Common myeloid progenitor, CD34-positive (primary cell): ENCODE measurements around the gene DCAF17.

ENCODE experiments used
- CTCF ChIA-PET: fragments of 350-600 bp; sonication (Branson Sonifier 250); formaldehyde crosslinking; loops from one replicate; lab custom pipeline; 2021; ENCODE audit warnings: antibody characterized with exemption; lab: Charles Lee
- POLR2A ChIA-PET: fragments of 350-600 bp; sonication (Branson Sonifier 250); formaldehyde crosslinking; loops from one replicate; lab custom pipeline; 2021; ENCODE audit warnings: antibody characterized with exemption; lab: Charles Lee
- DNase-seq, 3 donors: peaks; one replicate each; pipeline versions ENCODE4 v3.0.0 to v3.0.0-alpha.2; 2013
- H3K27ac ChIP-seq, 2 experiments: 1 replicate in 1 of 2; 2 replicates in 1 of 2; pipeline ENCODE4 v1.7.0; 2013; ENCODE audit warnings: inconsistent platforms in 2 of 2, low read length in 2 of 2, mild to moderate bottlenecking in 2 of 2, low read depth in 1 of 2, moderate library complexity in 1 of 2; ENCODE audit not compliant: severe bottlenecking in 2 of 2, insufficient read depth in 1 of 2, poor library complexity in 1 of 2
- H3K27me3 ChIP-seq, 5 experiments: replicated peaks in 2 of 5; 1 replicate in 3 of 5; 2 replicates in 2 of 5; pipeline versions ENCODE4 v1.6.1 to v1.7.0; 2013; ENCODE audit warnings: low read length in 4 of 5, mild to moderate bottlenecking in 2 of 5, moderate library complexity in 2 of 5, inconsistent platforms in 1 of 5; ENCODE audit not compliant: insufficient read depth in 5 of 5, control insufficient read depth in 4 of 5
- H3K36me3 ChIP-seq, 4 experiments: 1 replicate in 2 of 4; 2 replicates in 2 of 4; pipeline versions ENCODE4 v1.6.1 to v1.7.0; 2013; ENCODE audit warnings: low read length in 3 of 4, control low read depth in 1 of 4, mild to moderate bottlenecking in 1 of 4; ENCODE audit not compliant: control insufficient read depth in 4 of 4, insufficient read depth in 4 of 4
- H3K4me1 ChIP-seq, 4 experiments: 1 replicate in 3 of 4; 2 replicates in 1 of 4; pipeline versions ENCODE4 v1.6.1 to v1.7.1; 2013; ENCODE audit warnings: low read length in 3 of 4, mild to moderate bottlenecking in 3 of 4, control low read depth in 1 of 4, inconsistent platforms in 1 of 4, moderate library complexity in 1 of 4; ENCODE audit not compliant: control insufficient read depth in 4 of 4, insufficient read depth in 4 of 4; ENCODE audit errors: control extremely low read depth in 1 of 4
- H3K4me3 ChIP-seq, 7 experiments: 1 replicate in 4 of 7; 2 replicates in 3 of 7; pipeline versions ENCODE4 v1.5.1 to v1.7.0; 2013; ENCODE audit warnings: mild to moderate bottlenecking in 7 of 7, low read length in 6 of 7, moderate library complexity in 6 of 7, inconsistent platforms in 2 of 7, low read depth in 2 of 7, control low read depth in 1 of 7; ENCODE audit not compliant: insufficient read depth in 4 of 7, control insufficient read depth in 1 of 7; ENCODE audit errors: extremely low read depth in 1 of 7
- H3K9me3 ChIP-seq, 5 experiments: 1 replicate in 4 of 5; 2 replicates in 1 of 5; pipeline versions ENCODE4 v1.6.1 to v1.7.1; 2013; ENCODE audit warnings: low read length in 4 of 5, mild to moderate bottlenecking in 2 of 5, inconsistent platforms in 1 of 5, low read depth in 1 of 5, moderate library complexity in 1 of 5; ENCODE audit not compliant: control insufficient read depth in 4 of 5, insufficient read depth in 2 of 5; ENCODE audit errors: control extremely low read depth in 1 of 5
- WGBS: methylation state at CpG from one replicate; pipeline ENCODE4 v1.1.5; 2013; ENCODE audit not compliant: insufficient coverage; 5-methylcytosine and 5-hydroxymethylcytosine counted together

Gene DCAF17

GRCh38 chr2:171402906-171403580, 31.0 kb upstream of the DCAF17 start:
- 100% methylated on average over 1 of the region's 4 CpGs for WGBS
- CTCF ChIA-PET, result no interaction called here
- Histone ChIP-seq H3K4me3 (no peak overlapping the region), H3K4me1 (peaks cover 3 to 25% (median 20%) of the 10 kb centered on the region in 4 experiments), H3K27me3 (no peaks in the 10 kb centered on the region), H3K27ac (no peak overlapping the region), H3K9me3 (peaks cover 0 to 21% (median 4%) of the 10 kb centered on the region in 5 experiments), H3K36me3 (peaks cover 0 to 5% (median 0%) of the 10 kb centered on the region in 4 experiments)
- POLR2A ChIA-PET, result no interaction called here
- DNase-seq, result no peak

- Histone ChIP-seq H3K9me3 (peaks cover 0 to 18% (median 4%) of the 10 kb centered on the region in 5 experiments), H3K4me1 (peaks cover 3 to 30% (median 18%) of the 10 kb centered on the region in 4 experiments), H3K27me3 (no peaks in the 10 kb centered on the region), H3K36me3 (peaks cover 0 to 5% (median 0%) of the 10 kb centered on the region in 4 experiments), H3K4me3 (no peak overlapping the region), H3K27ac (no peak overlapping the region)
- ChIA-PET CTCF (no interaction called here), POLR2A (no interaction called here)
- 91% methylated on average over 5 of the region's 5 CpGs for WGBS
- no peak for DNase-seq
Measured at GRCh38 chr2:171404261-171404660, 29.8 kb upstream of the DCAF17 start.

- H3K4me1 ChIP-seq, result peaks cover 3 to 32% (median 15%) of the 10 kb centered on the region in 4 experiments
- H3K36me3 ChIP-seq, result peaks cover 0 to 5% (median 0%) of the 10 kb centered on the region in 4 experiments
- no peak overlapping the region for H3K27ac ChIP-seq
- CTCF ChIA-PET, result no interaction called here
- POLR2A ChIA-PET, result no interaction called here
- no peaks in the 10 kb centered on the region for H3K27me3 ChIP-seq
- H3K4me3 ChIP-seq, result no peak overlapping the region
- DNase-seq, result no peak
- WGBS, result 86% methylated on average over 1 of the region's 2 CpGs
- H3K9me3 ChIP-seq, result peaks cover 0 to 18% (median 4%) of the 10 kb centered on the region in 5 experiments
Measured at GRCh38 chr2:171404719-171405118, 29.3 kb upstream of the DCAF17 start.

GRCh38 chr2:171405546-171405945, 28.5 kb upstream of the DCAF17 start:
- peaks cover 0 to 5% (median 0%) of the 10 kb centered on the region in 4 experiments for H3K36me3 ChIP-seq
- WGBS, result no CpG with 5 or more reads among the region's 1 CpG
- POLR2A ChIA-PET, result no interaction called here
- peak in 2 of 3 donors; percentile 14 to 32 for DNase-seq
- H3K9me3 ChIP-seq, result peaks cover 0 to 18% (median 2%) of the 10 kb centered on the region in 5 experiments
- no peak overlapping the region for H3K4me3 ChIP-seq
- no peak overlapping the region for H3K27ac ChIP-seq
- peaks cover 3 to 35% (median 15%) of the 10 kb centered on the region in 4 experiments for H3K4me1 ChIP-seq
- H3K27me3 ChIP-seq, result no peaks in the 10 kb centered on the region
- CTCF ChIA-PET, result interaction anchor here (1.0 to 3.0 kb wide), 2 partner anchors 11 to 12 kb away, joined by 4 to 14 read pairs; no protein-coding TSS in a partner anchor

GRCh38 chr2:171406044-171406443, 28.0 kb upstream of the DCAF17 start:
- ChIA-PET CTCF (interaction anchor here (0.6 to 3.0 kb wide), 6 partner anchors 10 to 1720 kb away, joined by 3 to 14 read pairs (median 3); no protein-coding TSS in a partner anchor), POLR2A (no interaction called here)
- peak; percentile 20 to 90 (median 88) for DNase-seq
- Histone ChIP-seq H3K36me3 (peaks cover 0 to 5% (median 0%) of the 10 kb centered on the region in 4 experiments), H3K9me3 (peaks cover 0 to 18% (median 2%) of the 10 kb centered on the region in 5 experiments), H3K27ac (peak overlapping the region; percentile 67 to 78), H3K27me3 (no peaks in the 10 kb centered on the region), H3K4me3 (peak overlapping the region in 1 of 7 experiments; percentile 20), H3K4me1 (peaks cover 3 to 37% (median 15%) of the 10 kb centered on the region in 4 experiments)
- no CpG with 5 or more reads among the region's 1 CpG for WGBS

GRCh38 chr2:171407030-171407675, 26.9 kb upstream of the DCAF17 start:
- Histone ChIP-seq H3K27me3 (no peaks in the 10 kb centered on the region), H3K4me1 (peaks cover 3 to 40% (median 17%) of the 10 kb centered on the region in 4 experiments), H3K4me3 (no peak overlapping the region), H3K36me3 (peaks cover 0 to 2% (median 0%) of the 10 kb centered on the region in 4 experiments), H3K27ac (peak overlapping the region in 1 of 2 experiments; percentile 78), H3K9me3 (peaks cover 0 to 7% (median 2%) of the 10 kb centered on the region in 5 experiments)
- 0% methylated on average over 1 of the region's 4 CpGs for WGBS
- POLR2A ChIA-PET, result interaction anchor here (0.6 kb wide), 1 partner anchor 44 kb away, joined by 5 read pairs; no protein-coding TSS in a partner anchor
- DNase-seq, result peak; percentile 63 to 93 (median 93)
- CTCF ChIA-PET, result interaction anchor here (0.7 to 3.0 kb wide), 2 partner anchors 9 to 334 kb away, joined by 3 to 14 read pairs; no protein-coding TSS in a partner anchor
